MM.1S (cell line): Measurements from ENCODE around the gene IDH3A.

Experiments used
- DNase-seq: peaks from one replicate; pipeline ENCODE4 v3.0.0-alpha.2; 2015
- H2AFZ ChIP-seq: fragments of 300-600 bp; sonication (generic); 2 replicates; pipeline ENCODE4 v1.6.0; 2016; ENCODE audit warnings: antibody characterized with exemption, low read length
- H3F3A ChIP-seq: fragments of 300-600 bp; sonication (generic); 2 replicates; pipeline ENCODE4 v1.6.1; 2016; ENCODE audit warnings: mild to moderate bottlenecking, antibody characterized with exemption, low read length, moderate library complexity, mixed read lengths; ENCODE audit not compliant: insufficient read depth
- H3K27ac ChIP-seq: fragments of 300-600 bp; sonication (generic); 2 replicates; pipeline ENCODE4 v1.5.1; 2016; ENCODE audit warnings: mild to moderate bottlenecking, low read length
- H3K27me3 ChIP-seq: fragments of 300-600 bp; sonication (generic); replicated peaks from 2 replicates; pipeline ENCODE4 v1.6.0; 2016; ENCODE audit warnings: low read length; ENCODE audit not compliant: insufficient read depth
- H3K36me3 ChIP-seq: fragments of 300-600 bp; sonication (generic); replicated peaks from 2 replicates; pipeline ENCODE4 v1.6.1; 2016; ENCODE audit warnings: mild to moderate bottlenecking, low read length, mixed read lengths; ENCODE audit not compliant: insufficient read depth
- H3K4me1 ChIP-seq: fragments of 300-600 bp; sonication (generic); 2 replicates; pipeline ENCODE4 v1.6.1; 2016; ENCODE audit warnings: low read length, mixed read lengths
- H3K4me2 ChIP-seq: fragments of 300-600 bp; sonication (generic); 2 replicates; pipeline ENCODE4 v1.6.0; 2016; ENCODE audit warnings: low read depth, low read length
- H3K4me3 ChIP-seq: fragments of 300-600 bp; sonication (generic); 2 replicates; pipeline ENCODE4 v1.5.1; 2016; ENCODE audit warnings: low read length, mixed read lengths
- H3K79me2 ChIP-seq: fragments of 300-600 bp; sonication (generic); 2 replicates; pipeline ENCODE4 v1.6.1; 2016; ENCODE audit warnings: mixed run types, low read length, mixed read lengths
- H3K9ac ChIP-seq: fragments of 300-600 bp; sonication (generic); 2 replicates; pipeline ENCODE4 v1.6.1; 2016; ENCODE audit warnings: low read length, mixed read lengths
- H3K9me2 ChIP-seq: fragments of 300-600 bp; sonication (generic); replicated peaks from 2 replicates; pipeline ENCODE4 v1.6.1; 2016; ENCODE audit warnings: mild to moderate bottlenecking, low read length, mixed read lengths; ENCODE audit not compliant: insufficient read depth
- H3K9me3 ChIP-seq: fragments of 300-600 bp; sonication (generic); replicated peaks from 2 replicates; pipeline ENCODE4 v1.6.1; 2016; ENCODE audit warnings: mild to moderate bottlenecking, low read length, mixed read lengths; ENCODE audit not compliant: insufficient read depth
- H4K20me1 ChIP-seq: fragments of 300-600 bp; sonication (generic); 2 replicates; pipeline ENCODE4 v1.6.1; 2016; ENCODE audit warnings: mild to moderate bottlenecking, low read length, moderate library complexity, mixed read lengths; ENCODE audit not compliant: insufficient read depth
- CTCF ChIP-seq: fragments of 300-600 bp; sonication (generic); IDR thresholded peaks from 2 replicates; pipeline ENCODE4 v1.5.1; 2016; ENCODE audit warnings: antibody characterized with exemption, low read length, mixed read lengths
- EZH2 ChIP-seq: fragments of 300-600 bp; sonication (generic); optimal IDR thresholded peaks from 2 replicates; pipeline ENCODE3; 2017; ENCODE audit warnings: low read depth, mild to moderate bottlenecking, antibody characterized with exemption, low read length, mixed read lengths
- EZH2phosphoT487 ChIP-seq: fragments of 300-600 bp; sonication (generic); IDR thresholded peaks from 2 replicates; pipeline ENCODE4 v1.6.1; 2018; ENCODE audit warnings: antibody characterized with exemption, low read length

Gene IDH3A

GRCh38 chr15:78210349-78210717 lies 61.2 kb downstream of the IDH3A start:
- no peaks in the 10 kb centered on the region for H3K36me3 ChIP-seq

GRCh38 chr15:78211189-78211921 lies 62.2 kb downstream of the IDH3A start:
- no peaks in the 10 kb centered on the region for H3K36me3 ChIP-seq
- no peaks in the 10 kb centered on the region for H3F3A ChIP-seq
- no peaks in the 10 kb centered on the region for H3K9me3 ChIP-seq
- H3K27me3 ChIP-seq, result no peaks in the 10 kb centered on the region
- H3K4me1 ChIP-seq, result peaks cover 9% of the 10 kb centered on the region
- no peaks in the 10 kb centered on the region for H3K79me2 ChIP-seq
- no peaks in the 10 kb centered on the region for H3K9me2 ChIP-seq
- H4K20me1 ChIP-seq, result no peaks in the 10 kb centered on the region
- no peak for TF ChIP-seq CTCF
- no peak overlapping the region for H3K27ac ChIP-seq
- H3K4me3 ChIP-seq, result no peak overlapping the region
- H2AFZ ChIP-seq, result no peak overlapping the region
- no peak for DNase-seq
- no peak overlapping the region for H3K9ac ChIP-seq
- no peak overlapping the region for H3K4me2 ChIP-seq

More at GRCh38 chr15:78210349-78210717, 61.2 kb downstream of the IDH3A start:
- Histone ChIP-seq H3K9me3 (no peaks in the 10 kb centered on the region), H3K27ac (no peak overlapping the region; the same call in 1 of the 2 replicates), H3K27me3 (no peaks in the 10 kb centered on the region), H3F3A (no peaks in the 10 kb centered on the region), H3K4me2 (peak overlapping the region; percentile 35; the same call in 1 of the 2 replicates), H2AFZ (peak overlapping the region; percentile 47), H3K9me2 (no peaks in the 10 kb centered on the region), H3K79me2 (no peaks in the 10 kb centered on the region), H3K4me1 (peaks cover 9% of the 10 kb centered on the region), H4K20me1 (no peaks in the 10 kb centered on the region), H3K4me3 (no peak overlapping the region), H3K9ac (no peak overlapping the region)
- DNase-seq, result peak; percentile 51
- TF ChIP-seq EZH2, result no peak
- no peak for TF ChIP-seq CTCF
- no peak for TF ChIP-seq EZH2phosphoT487

- Histone ChIP-seq H3K4me2 (no peak overlapping the region), H3K4me1 (peaks cover 9% of the 10 kb centered on the region), H4K20me1 (no peaks in the 10 kb centered on the region), H3F3A (no peaks in the 10 kb centered on the region), H3K27ac (no peak overlapping the region), H2AFZ (no peak overlapping the region), H3K9me2 (no peaks in the 10 kb centered on the region), H3K36me3 (no peaks in the 10 kb centered on the region), H3K4me3 (no peak overlapping the region), H3K27me3 (no peaks in the 10 kb centered on the region), H3K9ac (no peak overlapping the region), H3K79me2 (no peaks in the 10 kb centered on the region), H3K9me3 (no peaks in the 10 kb centered on the region)
- no peak for DNase-seq
- TF ChIP-seq EZH2phosphoT487, result no peak
- no peak for TF ChIP-seq CTCF
- TF ChIP-seq EZH2, result no peak
Observed at GRCh38 chr15:78212008-78212407, 62.8 kb downstream of the IDH3A start.
